Sigmoid colon (tissue), 4 donors: Measurements from ENCODE around the gene DAPK2.

Source experiments
- EP300 ChIP-seq, 4 donors: sonication (generic); formaldehyde crosslinking; IDR thresholded peaks; one replicate each; pipeline ENCODE4 v1.6.1; 2017; ENCODE audit warnings: antibody characterized with exemption in 4 of 4
- POLR2A ChIP-seq, 2 donors: fragments of 450-650 bp; IDR thresholded peaks; one replicate each; pipeline ENCODE4 v1.6.1; 2016; ENCODE audit warnings: antibody characterized with exemption in 2 of 2, mild to moderate bottlenecking in 2 of 2, moderate library complexity in 2 of 2
- POLR2AphosphoS5 ChIP-seq, 4 donors: sonication (generic); formaldehyde crosslinking; IDR thresholded peaks; one replicate each; pipeline ENCODE4 v1.6.1; 2017; ENCODE audit warnings: antibody characterized with exemption in 4 of 4
- TF ChIP-seq, protein P1 (sequence below), 4 experiments: fragments of 450-650 bp in 3 of 4; fragments of 200-600 bp in 1 of 4; IDR thresholded peaks; one replicate each; pipeline ENCODE4 v1.5.1; 2016 to 2019; ENCODE audit warnings: antibody characterized with exemption in 4 of 4, mild to moderate bottlenecking in 3 of 4, moderate library complexity in 2 of 4

GRCh38 chr15:63943829-63944680 is 102.2 kb downstream of the DAPK2 start:
- TF ChIP-seq POLR2AphosphoS5 (IDR thresholded peaks at IDR 0.05): no peak
- TF ChIP-seq, protein P1, sequence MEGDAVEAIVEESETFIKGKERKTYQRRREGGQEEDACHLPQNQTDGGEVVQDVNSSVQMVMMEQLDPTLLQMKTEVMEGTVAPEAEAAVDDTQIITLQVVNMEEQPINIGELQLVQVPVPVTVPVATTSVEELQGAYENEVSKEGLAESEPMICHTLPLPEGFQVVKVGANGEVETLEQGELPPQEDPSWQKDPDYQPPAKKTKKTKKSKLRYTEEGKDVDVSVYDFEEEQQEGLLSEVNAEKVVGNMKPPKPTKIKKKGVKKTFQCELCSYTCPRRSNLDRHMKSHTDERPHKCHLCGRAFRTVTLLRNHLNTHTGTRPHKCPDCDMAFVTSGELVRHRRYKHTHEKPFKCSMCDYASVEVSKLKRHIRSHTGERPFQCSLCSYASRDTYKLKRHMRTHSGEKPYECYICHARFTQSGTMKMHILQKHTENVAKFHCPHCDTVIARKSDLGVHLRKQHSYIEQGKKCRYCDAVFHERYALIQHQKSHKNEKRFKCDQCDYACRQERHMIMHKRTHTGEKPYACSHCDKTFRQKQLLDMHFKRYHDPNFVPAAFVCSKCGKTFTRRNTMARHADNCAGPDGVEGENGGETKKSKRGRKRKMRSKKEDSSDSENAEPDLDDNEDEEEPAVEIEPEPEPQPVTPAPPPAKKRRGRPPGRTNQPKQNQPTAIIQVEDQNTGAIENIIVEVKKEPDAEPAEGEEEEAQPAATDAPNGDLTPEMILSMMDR (IDR thresholded peaks at IDR 0.05): no peak
- no peak for TF ChIP-seq POLR2A (IDR thresholded peaks at IDR 0.05)
- no peak for TF ChIP-seq EP300 (IDR thresholded peaks at IDR 0.05)
